Measurements from ENCODE around the gene GULP1. TPM values are rescaled to one million over a fixed set of nuclear protein-coding genes. Genes with fewer than 3 reads are reported as not detected.

Gene GULP1, protein sequence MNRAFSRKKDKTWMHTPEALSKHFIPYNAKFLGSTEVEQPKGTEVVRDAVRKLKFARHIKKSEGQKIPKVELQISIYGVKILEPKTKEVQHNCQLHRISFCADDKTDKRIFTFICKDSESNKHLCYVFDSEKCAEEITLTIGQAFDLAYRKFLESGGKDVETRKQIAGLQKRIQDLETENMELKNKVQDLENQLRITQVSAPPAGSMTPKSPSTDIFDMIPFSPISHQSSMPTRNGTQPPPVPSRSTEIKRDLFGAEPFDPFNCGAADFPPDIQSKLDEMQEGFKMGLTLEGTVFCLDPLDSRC
- total RNA-seq: 95.5 and 99.3 TPM in 2 replicates

DNA sequence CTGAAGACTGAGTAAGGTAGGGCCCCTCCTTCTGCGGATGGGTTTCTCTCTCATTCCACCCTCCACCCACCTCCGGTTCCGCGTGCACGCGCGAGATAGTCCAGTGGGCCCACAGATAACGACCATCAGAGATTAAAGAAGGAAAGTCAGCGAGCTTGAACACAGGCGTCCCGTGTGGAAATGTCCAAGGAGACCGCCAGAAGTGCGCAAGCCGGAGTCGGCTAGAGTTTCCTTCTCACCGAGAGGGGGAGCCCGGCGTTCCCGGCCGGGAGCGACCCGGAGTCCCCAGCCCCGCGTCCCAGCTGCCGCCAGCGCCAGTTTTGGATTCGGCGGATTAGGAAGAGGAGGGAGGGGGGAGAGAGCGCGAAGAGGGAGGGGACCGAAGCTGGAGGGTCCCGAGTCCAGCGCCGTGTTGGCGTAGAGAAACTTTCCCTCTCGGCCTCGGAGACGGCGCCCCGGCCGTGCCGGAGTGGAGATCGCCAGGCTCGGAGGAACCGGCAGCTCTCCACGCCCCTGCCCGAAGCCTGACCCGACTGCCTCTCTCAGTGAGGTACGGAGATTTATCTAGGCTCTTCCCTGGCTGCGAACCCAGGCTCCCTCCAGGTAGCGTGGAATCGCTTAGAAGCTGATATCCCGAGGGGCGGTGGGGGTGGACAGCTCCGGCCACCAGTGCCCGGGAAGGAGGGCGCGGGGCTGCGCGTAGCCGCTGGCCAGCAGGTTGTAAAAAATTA lies at the start of gene GULP1:
GULP1 (plus strand) TSS at position 258 of the 731 bp plus-strand sequence. CDS start 185,829 bp downstream, outside the sequence.
- Histone ChIP-seq H3K27me3 (ENCODE audit: control insufficient read depth, insufficient read depth, low read length) (no peaks in the 10 kb centered on the region), H3K4me3 (ENCODE audit: low read depth, low read length) (peak within 1 kb of the TSS; percentile 79), H3K36me3 (ENCODE audit: control insufficient read depth, insufficient read depth, low read length) (no peaks in the 10 kb centered on the region)
- TF ChIP-seq, protein P1, sequence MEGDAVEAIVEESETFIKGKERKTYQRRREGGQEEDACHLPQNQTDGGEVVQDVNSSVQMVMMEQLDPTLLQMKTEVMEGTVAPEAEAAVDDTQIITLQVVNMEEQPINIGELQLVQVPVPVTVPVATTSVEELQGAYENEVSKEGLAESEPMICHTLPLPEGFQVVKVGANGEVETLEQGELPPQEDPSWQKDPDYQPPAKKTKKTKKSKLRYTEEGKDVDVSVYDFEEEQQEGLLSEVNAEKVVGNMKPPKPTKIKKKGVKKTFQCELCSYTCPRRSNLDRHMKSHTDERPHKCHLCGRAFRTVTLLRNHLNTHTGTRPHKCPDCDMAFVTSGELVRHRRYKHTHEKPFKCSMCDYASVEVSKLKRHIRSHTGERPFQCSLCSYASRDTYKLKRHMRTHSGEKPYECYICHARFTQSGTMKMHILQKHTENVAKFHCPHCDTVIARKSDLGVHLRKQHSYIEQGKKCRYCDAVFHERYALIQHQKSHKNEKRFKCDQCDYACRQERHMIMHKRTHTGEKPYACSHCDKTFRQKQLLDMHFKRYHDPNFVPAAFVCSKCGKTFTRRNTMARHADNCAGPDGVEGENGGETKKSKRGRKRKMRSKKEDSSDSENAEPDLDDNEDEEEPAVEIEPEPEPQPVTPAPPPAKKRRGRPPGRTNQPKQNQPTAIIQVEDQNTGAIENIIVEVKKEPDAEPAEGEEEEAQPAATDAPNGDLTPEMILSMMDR (IDR thresholded peaks at IDR 0.05; ENCODE audit: insufficient read depth, low read length, poor library complexity, severe bottlenecking): peak; percentile 86
- DNase-seq (ENCODE audit: low read depth): no peak

DNA sequence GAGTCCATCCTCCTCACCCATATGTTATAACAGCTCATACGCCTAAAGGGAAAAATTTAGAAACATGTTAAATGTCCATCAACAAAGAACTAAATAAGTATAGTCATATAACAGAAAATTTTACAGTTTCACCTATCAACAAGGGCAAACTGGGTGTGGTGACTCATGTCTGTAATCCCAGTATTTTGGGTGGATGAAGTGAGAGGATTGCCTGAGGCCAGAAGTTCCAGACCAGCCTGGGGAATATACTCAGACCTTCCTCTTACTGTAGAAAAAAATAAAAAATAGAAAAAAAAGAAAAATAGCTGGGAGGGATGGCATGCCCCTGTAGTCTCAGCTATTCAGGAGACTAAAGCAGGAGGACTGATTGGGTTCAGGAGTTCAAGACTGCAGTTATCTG lies 48.3 kb upstream of the GULP1 start:
- Histone ChIP-seq H3K27me3 (ENCODE audit: control insufficient read depth, insufficient read depth, low read length) (no peaks in the 10 kb centered on the region), H3K36me3 (ENCODE audit: control insufficient read depth, insufficient read depth, low read length) (no peaks in the 10 kb centered on the region), H3K4me3 (ENCODE audit: low read depth, low read length) (no peak overlapping the region)
- TF ChIP-seq, protein P1 (IDR thresholded peaks at IDR 0.05; ENCODE audit: insufficient read depth, low read length, poor library complexity, severe bottlenecking): no peak
- DNase-seq (ENCODE audit: low read depth): no peak

DNA sequence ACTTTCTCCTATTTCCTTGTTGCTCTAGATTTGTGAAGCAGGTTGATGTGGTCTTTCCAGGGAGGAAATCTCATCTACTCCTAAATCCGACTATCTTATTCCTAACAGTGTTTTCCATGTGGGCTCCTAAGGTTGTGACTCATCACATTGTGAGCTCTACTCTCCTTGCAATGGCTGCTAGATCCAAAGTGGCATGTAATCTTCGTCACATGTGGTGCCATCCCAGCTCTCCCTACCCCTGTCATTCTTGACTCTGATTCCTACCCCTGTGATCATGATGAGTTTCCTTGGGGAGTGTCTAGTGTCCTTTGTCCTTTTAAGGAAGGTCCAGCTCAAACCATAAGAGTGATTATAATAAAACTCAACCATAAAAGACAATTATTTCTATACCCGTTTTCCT lies 47.3 kb upstream of the GULP1 start:
- H3K36me3 ChIP-seq (ENCODE audit: control insufficient read depth, insufficient read depth, low read length): no peaks in the 10 kb centered on the region
- no peak for DNase-seq (ENCODE audit: low read depth)

DNA sequence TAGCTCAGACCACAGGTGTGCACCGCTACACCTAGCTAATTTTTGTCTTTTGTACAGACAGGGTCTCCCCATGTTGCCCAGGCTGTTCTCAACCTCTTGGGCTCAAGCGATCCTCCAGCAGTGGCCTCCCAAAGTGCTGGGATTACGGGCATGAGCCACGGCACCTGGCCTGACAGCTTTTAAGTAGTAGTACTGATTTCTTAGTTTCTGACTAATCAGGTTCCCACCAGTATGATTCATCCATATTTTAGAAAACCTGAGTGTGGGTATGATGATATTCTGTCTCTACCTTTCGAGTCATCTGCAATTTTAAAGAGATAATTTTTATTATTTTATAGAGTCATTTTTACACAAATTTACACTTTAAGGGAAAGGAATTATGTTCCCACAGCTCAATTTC lies 46.4 kb upstream of the GULP1 start:
- Histone ChIP-seq H3K27me3 (ENCODE audit: control insufficient read depth, insufficient read depth, low read length) (no peaks in the 10 kb centered on the region), H3K4me3 (ENCODE audit: low read depth, low read length) (no peak overlapping the region), H3K36me3 (ENCODE audit: control insufficient read depth, insufficient read depth, low read length) (no peaks in the 10 kb centered on the region)
- TF ChIP-seq, protein P1 (IDR thresholded peaks at IDR 0.05; ENCODE audit: insufficient read depth, low read length, poor library complexity, severe bottlenecking): no peak
- no peak for DNase-seq (ENCODE audit: low read depth)

More for the DNA sequence above, 47.3 kb upstream of the GULP1 start:
- no peak overlapping the region for H3K4me3 ChIP-seq (ENCODE audit: low read depth, low read length)
- TF ChIP-seq, protein P1 (IDR thresholded peaks at IDR 0.05; ENCODE audit: insufficient read depth, low read length, poor library complexity, severe bottlenecking): no peak
- H3K27me3 ChIP-seq (ENCODE audit: control insufficient read depth, insufficient read depth, low read length): no peaks in the 10 kb centered on the region

DNA sequence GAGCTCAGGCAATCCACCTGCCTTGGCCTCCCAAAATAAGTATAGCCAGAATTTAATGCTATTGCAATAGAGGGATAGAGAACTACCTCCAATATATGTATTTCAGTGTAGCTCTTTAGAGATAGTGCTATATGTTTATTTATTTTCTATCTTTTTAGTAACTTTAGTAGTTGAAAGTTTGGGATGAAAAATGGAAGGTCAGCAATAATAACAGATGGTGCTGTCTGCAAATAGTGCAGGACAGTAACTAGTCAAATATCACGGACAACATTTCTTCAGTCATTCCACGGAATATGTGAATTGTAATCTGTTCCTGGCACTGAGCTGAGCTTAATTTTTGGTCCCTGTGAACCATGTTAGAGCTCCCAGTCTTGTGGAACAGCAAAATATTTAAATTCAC lies 43.2 kb upstream of the GULP1 start:
- H3K36me3 ChIP-seq (ENCODE audit: control insufficient read depth, insufficient read depth, low read length): no peaks in the 10 kb centered on the region
- no peak overlapping the region for H3K4me3 ChIP-seq (ENCODE audit: low read depth, low read length)
- no peaks in the 10 kb centered on the region for H3K27me3 ChIP-seq (ENCODE audit: control insufficient read depth, insufficient read depth, low read length)
- no peak for DNase-seq (ENCODE audit: low read depth)
- TF ChIP-seq, protein P1 (IDR thresholded peaks at IDR 0.05; ENCODE audit: insufficient read depth, low read length, poor library complexity, severe bottlenecking): no peak

Measured in kidney epithelial cell (primary cell).